ENCODE results near the gene ATCAY.
"Not testable (repeated sequence)": the region's sequence is repeated elsewhere in the genome, so short reads cannot be mapped to it uniquely, and the experiment has no call there.

The ATCAY gene

GRCh38 chr19:3949997-3950859 lies 69.7 kb downstream of the ATCAY start:
- no peak for DNase-seq

GRCh38 chr19:3950871-3951861 lies 70.7 kb downstream of the ATCAY start:
- no peak for DNase-seq

GRCh38 chr19:3952755-3953276 lies 72.3 kb downstream of the ATCAY start:
- not testable (repeated sequence) for DNase-seq

GRCh38 chr19:3954107-3954506 lies 73.6 kb downstream of the ATCAY start:
- no peak for DNase-seq

- DNase-seq: not testable (repeated sequence)
Observed at GRCh38 chr19:3955276-3955675, 74.8 kb downstream of the ATCAY start.

- no peak for DNase-seq
Observed at GRCh38 chr19:3955688-3956087, 75.2 kb downstream of the ATCAY start.

GRCh38 chr19:3958836-3959765 lies 78.6 kb downstream of the ATCAY start:
- no peak for DNase-seq

GRCh38 chr19:3959766-3960131 lies 79.3 kb downstream of the ATCAY start:
- no peak for DNase-seq

GRCh38 chr19:3961007-3961406 lies 80.5 kb downstream of the ATCAY start:
- no peak for DNase-seq

- DNase-seq: no peak
Observed at GRCh38 chr19:3963458-3964255, 83.2 kb downstream of the ATCAY start.

- no peak for DNase-seq
Observed at GRCh38 chr19:3964256-3965194, 84.0 kb downstream of the ATCAY start.

GRCh38 chr19:3966051-3967017 lies 85.8 kb downstream of the ATCAY start:
- DNase-seq: no peak

GRCh38 chr19:3967983-3968382 lies 87.5 kb downstream of the ATCAY start:
- DNase-seq: not testable (repeated sequence)

GRCh38 chr19:3968556-3969434 lies 88.3 kb downstream of the ATCAY start:
- peak; percentile 100 for DNase-seq

- peak; percentile 90 for DNase-seq
Observed at GRCh38 chr19:3969435-3970312, 89.2 kb downstream of the ATCAY start.

- DNase-seq: no peak
Observed at GRCh38 chr19:3970313-3970807, 89.9 kb downstream of the ATCAY start.

Measured in HCEC 1CT (cell line).